Pulmonary artery endothelial cell (primary cell): ENCODE measurements around the gene TNIP3. TPM values are rescaled to one million over a fixed set of nuclear protein-coding genes. Genes with fewer than 3 reads are reported as not detected.
A peak's percentile ranks its signal among the peaks of the same experiment; 100 is the strongest.

Experiments used
- DNase-seq: peaks from one replicate; pipeline ENCODE4 v3.0.0-alpha.2; 2011; ENCODE audit warnings: low read depth, low spot score
- total RNA-seq: library from RNA; depleted of rRNA; stranded (reverse); fragments of >200 nt; gene quantifications from 2 replicates; pipeline ENCODE4 v1.2.3, GENCODE V29; 2014

TNIP3 gene
- total RNA-seq, 1 donor from 2014 or later = 0.20 TPM

DNA sequence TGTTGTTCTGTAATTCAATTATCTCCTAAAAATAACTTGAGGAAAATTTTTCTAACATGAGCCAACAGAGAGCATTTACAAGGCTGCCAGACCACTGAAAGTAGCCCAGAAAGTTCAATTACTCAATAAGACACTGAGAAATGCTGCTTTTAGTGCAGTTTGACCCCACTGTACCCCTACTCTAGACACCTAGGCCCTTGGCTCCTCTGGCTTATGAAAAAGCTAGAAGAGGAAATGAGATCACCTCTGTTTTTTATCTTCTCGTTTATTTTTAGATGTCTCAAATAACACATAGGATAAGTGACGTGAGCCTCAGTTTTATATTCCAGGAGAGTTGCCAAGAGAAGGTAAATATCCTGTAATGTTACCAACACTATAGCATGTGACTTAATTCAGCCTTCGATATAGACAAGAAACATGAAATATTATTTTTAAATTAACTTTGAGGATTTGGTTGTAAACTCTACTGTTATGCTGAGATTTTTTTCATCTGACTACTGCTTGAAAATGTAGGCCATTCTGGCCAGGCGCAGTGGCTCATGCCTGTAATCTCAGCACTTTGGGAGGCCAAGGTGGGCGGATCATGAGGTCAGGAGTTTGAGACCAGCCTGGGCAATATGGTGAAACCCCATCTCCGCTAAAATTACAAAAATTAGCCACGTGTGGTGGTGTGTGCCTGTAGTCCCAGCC lies 24.4 kb downstream of the TNIP3 start:
- peak; percentile 10 for DNase-seq

DNA sequence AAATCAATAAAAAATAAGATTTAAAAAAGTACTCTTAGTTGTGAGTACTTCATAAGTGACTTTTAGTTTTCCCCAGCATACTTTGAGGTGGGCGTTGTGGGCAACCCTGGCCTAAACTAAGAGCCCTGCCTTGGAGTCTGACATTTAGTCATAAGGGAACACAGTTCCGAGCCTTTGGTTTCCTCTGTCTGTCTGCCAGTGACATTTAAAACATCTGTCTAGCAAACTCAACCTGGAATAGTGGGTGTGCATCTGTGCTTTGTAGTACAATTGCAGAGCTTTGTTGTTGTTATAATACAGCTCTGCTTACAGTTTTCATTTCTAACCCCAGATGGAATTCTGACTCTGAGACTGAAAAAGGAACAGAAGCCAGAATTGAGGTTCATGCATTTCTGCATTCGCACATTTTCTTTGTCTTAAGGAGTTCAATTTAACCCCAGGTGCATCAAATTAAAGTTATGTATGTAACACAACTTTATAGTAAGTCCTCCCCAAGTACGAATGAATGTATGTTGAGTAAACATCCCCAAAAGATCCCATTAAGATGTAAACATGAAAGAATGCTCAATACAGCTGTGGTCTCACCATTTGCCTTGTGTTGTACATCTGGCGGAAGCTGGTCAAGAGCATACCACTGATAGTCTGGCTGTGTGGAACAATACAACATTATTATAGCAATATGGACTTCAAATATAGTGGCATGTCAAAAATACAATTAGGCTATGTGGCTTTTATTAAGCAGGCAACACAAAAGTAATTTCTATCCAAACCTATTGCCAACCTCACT lies 25.9 kb downstream of the TNIP3 start:
- DNase-seq = no peak

DNA sequence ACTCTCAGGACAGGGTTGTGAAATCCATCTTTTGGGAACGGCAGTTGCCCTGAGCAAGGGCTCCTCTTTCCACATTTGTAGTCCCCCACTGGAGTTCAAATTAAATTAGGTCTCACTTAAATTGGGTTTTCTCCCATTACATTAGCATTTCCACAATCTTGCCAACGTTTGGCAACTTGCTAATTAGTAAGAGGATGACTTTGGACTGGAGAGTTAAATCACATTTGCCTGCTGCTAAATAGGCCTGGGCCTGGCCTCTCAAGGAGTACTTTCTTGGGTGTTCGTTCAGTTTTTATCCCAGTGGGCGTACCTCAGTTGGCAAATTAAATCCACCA lies 33.8 kb downstream of the TNIP3 start:
- DNase-seq = no peak

DNA sequence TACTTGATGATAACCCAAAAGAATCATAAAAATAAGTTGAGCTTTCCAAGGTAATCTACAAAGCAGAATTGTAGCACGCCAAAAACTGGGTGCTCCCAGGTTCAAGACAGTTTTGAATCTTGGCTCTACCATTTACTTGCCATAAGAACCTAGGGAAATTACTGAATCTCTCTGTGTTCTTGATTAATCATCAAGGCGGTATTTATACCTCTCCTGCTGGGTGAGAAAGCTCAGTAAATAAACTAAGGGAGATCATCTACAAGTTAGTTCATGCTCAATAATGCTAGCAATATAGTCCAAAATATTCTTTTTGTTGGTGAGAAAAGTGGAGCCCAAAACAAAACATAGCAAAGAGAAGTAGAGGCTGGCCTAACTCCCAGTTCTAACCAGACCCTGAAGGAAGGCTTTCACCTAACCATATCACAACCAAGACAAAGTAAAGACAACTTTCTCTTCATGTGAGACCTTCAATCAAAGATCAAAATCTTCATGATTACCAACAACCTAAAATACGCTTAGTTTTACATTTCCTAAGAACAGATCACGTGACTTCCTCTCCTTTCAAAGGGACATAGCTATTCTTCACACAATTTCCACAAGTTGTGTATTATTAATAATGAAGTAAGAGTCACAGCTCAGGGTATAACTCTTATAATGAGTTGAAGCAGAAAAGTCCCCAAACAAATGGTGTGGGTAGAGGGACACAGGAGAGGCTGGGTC lies 34.4 kb downstream of the TNIP3 start:
- no peak for DNase-seq

DNA sequence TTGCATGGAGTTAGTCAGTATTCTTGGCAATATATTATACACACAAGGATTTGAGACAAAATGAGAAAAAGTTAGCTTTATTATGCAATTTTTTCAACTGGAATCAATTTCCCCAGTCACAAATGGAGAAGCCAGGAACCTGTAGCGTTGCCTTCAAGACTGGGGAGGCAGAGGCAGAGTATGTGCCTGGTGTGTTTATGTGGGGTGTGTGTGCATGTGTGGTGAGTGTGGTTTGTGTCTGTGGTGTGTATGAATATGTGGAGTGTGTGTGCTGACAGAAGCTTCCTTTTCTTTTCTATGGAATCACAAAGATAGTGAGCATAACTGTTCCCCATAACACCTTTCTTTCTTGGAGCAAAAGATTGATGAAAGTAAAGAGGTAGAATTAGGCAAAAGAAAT lies 37.0 kb downstream of the TNIP3 start:
- DNase-seq = no peak

DNA sequence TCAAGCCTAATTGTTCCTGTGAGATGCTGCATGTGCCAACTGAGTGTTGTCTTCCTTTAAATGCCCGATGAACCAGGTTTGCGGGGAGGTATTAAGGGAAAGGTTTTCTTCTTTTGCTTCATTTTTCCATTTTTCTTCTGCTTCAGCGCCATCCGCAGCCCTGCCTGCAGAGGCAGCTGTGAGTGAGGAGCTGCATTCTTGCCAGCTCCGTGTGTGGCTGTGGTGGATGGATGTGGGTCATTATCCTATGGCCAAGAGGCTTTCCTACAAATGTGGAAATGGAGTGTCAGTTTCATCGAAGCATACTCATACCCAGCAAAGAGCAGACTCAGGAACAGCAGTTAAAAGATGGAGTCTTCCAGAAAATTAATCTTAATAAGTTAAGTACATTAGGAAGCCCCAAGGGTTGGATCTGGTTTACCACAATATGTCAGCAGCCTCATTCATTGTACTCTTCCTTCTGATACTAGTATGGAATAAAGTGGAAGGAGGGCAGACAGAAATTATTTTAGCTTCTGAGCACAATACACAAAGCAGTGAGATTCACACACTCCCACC lies 37.6 kb downstream of the TNIP3 start:
- no peak for DNase-seq

DNA sequence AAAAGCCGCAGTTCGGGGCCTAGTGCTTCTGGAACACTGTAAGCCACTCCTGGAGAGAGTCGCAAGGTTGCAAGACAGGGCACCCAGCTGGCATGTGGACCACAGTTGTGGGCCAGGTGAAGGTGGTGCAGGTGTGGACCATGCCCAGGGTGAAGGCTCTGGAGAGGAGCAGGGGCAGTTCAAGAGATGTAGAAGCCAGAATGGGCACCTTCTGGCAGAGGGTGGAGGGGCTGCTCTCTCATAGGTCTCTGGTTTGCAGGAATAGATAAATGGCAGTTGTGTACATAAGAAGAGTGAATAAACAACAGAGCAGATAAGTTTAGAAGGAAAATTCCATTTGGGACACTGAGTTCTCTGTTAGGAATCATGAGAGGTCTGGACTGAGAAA lies 38.6 kb downstream of the TNIP3 start:
- DNase-seq = no peak

DNA sequence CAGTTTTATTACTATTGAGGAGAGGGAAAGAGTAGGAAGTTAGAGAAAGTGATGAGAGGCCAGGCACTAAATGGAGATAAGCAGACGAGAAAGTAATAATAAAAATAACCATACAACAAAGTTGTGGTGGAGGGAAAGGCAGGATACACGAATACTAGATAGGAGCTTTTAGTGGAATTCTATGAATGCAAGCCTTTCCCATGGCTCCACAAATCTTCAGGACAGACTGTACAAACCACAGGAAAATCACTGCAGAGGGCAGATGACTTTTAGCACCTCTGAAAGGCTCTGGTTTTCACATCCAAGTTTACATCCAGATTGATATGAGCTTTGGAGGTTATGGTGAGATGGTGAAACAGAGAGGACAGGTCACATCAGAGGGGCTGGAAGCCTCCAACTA lies 41.5 kb downstream of the TNIP3 start:
- no peak for DNase-seq

DNA sequence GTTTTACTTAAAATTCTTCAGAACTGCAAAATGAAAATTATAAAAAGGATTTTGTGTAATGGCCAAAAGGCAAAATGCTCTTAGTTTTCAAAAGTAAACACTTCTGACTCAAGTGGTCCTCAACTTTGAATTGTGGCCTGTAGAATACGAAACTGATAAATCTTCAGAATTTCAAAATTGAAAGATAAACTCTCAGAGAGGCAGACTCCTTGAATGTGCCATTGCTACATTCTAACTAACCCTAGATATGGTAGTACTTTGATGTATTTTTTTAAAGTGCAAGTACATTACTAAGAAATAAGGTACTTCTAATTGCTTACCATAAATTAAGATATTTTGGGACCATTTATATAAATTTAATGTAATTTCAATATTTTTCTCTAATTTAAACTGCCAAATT lies 44.4 kb downstream of the TNIP3 start:
- DNase-seq = no peak

DNA sequence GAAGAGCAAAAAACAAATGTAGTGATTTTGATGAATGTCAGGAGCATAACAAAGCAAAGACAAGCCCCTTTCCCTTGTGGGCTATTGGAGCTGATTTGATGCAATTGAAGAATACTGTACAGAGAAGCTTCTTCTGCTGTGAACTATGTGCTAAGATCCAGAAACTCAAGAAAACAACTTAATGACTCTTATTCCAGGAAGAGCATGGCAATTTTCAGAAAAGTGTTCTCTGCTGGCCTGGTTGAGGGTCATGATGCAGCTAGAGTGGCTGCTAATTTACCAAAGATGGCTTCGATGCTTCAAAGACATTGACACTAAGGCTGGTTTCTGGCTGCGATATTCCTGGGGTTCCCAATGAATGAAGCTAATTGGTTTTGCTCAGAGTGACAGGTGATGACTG lies 45.8 kb downstream of the TNIP3 start:
- no peak for DNase-seq

DNA sequence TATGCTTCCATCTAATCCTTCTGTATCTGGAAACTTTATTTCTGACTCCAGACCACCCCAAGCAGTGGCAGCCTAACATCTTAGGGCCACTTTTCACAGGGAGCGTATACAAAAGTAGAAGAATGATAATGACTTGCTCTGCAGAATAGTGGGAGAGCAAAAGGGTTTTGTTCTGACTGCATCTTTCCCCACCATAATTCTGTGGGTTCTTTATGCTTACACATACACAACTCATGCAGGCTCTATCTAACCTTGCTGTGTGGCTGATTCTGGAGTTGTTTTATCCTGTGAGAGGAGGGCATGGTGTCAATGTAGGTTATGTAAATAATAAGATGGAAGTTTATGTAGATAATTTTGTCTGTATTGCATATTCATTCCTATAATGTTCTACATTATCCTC lies 49.4 kb downstream of the TNIP3 start:
- DNase-seq = no peak

DNA sequence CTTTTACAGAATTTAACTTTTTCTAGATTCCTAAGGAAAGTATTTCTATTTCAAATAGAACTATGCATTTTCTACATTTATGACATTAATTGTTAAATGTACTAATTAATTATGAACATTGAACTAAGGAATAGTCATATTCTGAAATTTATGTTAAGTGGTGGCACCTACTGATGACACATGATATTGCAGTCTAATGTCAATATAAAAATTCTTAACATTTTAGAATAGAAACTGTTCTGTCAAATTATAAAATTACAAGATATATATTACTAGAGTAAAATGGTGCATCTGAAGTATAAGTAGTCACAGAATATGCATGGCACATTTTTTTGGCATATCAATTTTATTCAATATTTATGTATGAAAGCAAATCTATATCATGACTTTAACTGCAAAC lies 51.6 kb downstream of the TNIP3 start:
- DNase-seq = no peak

DNA sequence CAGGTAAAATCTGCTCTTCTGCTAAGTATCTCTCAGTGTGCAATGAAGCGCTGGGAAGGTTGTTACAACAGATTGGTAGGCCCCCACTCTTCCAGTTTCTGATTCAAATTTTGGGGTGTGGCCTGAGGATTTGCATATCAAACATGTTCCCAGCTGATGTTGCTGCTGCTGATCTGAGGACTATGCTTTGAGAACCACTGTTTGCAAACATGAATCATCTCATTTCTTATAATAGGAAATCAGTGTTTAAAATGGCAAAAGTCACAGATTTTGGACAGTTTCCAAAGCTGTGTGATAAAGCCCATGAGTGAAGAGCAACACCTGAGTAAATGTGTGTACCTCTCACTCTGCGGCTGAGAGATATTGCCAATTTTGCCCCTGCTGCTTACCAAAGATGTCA lies 55.6 kb downstream of the TNIP3 start:
- DNase-seq = no peak

DNA sequence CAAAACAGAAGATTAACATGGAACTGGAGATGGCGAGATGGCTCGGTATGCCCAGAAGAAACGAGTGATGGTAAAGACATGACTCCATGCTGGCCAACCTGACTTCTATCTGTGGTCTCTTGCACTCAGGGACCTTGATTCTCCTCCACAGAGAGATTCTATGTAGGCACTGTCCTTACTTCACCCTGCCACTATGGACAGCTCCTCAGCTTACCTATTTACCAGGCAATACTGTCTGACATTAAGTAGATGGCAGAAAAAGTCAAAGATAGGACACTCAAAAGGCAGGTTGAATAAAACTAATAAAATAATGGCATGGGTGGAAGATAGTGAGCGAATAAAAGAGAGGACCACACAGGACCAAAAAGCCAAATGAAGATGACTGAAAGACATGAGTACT lies 56.6 kb downstream of the TNIP3 start:
- no peak for DNase-seq

DNA sequence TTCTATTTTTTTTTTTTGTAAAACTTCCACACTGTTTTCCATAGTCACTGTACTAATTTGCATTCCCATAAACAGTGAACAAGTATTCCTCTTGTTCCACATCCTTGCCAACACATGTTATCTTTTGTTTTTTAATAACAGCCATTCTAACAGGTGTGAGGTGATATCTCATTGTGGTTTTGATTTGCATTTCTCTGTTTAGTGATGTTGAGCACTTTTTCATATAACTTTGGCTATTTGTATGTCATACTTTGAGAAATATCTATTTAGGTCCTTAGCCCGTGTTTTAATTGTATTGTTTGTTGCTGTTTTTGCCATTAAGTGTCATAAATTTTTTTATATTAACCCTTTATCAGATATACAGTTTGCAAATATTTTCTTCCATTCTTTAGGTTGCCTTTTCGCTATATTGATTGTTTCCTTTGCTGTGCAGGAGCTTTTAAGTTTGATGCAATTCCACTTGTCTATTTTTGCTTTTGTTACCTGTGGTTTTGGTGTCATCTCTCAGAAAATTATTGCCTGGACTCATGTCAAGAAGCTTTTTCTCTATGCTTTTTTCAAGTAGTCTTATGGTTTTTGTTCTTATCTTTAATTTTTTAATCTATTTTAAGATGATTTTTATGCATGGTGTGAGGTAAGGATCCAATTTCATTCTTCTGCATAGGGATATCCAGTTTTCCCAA lies 63.9 kb downstream of the TNIP3 start:
- no peak for DNase-seq

DNA sequence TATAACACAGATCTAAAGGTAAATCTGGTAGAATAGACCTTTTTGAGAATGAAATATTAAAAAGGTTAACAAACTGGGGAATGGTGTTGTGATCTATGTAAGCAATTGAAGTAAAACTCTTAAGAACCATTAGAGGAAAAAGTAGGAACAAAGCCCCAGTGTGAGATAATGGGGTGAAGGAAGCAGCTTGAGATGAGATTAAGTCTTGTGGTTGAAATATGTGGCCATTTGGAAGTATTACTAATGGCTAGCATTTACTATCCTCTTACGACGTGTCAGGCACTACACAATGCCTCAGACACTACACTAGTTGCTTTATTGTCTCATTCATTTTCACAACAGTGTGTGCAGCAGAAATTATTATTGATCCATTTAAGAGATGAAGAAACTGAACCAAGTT lies 65.9 kb downstream of the TNIP3 start:
- DNase-seq = no peak

DNA sequence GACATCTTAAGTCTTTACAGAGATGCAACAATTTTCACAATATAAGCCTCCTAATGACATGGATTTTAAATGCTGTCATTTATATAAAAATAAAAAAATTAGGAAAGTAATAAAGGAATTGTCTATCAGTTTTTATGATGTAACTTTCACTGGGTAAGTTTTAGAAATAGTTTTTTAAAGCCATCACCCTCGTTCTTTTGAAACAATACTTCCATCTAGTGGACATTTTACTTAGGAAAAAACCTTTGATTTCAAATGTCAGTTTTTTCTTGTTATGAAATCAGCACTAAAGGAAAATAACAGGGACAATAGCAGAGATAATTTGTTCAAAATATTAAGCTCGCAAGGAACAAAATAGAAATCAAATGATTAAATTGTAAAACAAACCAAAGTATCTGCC lies 67.5 kb downstream of the TNIP3 start:
- no peak for DNase-seq

DNA sequence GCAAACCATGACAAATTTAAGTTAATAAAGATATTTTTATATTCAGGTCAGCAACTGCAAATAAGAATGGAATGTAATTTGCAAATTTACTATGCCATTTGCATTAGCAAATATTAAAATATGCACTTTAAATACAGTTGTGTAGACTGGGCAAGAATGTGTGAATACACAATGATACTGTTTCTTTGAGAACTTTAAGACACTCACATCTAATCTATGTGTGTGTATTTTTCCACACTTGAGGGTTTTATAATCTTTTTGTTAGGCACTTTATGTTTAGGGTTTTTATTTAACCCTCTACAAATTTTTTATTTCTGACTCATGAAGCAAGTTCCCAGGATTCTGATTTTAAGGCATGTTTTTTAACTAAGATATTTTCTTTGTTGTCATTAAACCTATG lies 67.9 kb downstream of the TNIP3 start:
- DNase-seq = no peak

DNA sequence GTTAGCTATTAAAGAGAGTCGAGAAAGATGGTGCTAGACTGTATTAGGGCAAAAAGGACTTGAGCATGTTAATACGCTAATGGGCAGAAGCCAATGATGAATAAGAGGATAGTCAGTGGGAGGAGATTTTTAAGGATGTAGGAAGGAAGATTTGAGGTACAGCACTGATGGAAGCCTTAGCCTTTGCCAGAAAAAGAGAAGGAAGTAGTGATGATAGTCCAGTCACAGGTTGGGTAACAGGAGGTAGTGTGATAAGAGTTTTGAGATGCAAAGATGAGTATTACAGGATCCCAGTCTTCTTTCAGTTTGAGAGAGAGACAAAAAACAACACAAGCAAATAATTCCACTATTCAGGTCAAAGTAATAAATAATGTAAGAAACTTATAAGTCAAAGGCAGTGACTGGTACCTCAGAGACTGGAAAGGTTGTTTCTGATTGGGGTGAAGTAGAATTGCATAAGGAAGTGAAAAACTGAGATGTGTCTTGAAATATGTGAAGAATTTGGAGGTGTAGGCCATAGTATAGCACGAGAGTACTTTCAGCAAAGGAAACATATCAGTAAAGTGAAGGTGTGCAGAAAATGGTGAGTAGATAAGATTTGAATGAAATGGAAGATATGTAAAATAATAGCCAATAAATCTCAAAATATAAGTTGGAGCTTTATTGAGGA lies 69.7 kb downstream of the TNIP3 start:
- DNase-seq = no peak

DNA sequence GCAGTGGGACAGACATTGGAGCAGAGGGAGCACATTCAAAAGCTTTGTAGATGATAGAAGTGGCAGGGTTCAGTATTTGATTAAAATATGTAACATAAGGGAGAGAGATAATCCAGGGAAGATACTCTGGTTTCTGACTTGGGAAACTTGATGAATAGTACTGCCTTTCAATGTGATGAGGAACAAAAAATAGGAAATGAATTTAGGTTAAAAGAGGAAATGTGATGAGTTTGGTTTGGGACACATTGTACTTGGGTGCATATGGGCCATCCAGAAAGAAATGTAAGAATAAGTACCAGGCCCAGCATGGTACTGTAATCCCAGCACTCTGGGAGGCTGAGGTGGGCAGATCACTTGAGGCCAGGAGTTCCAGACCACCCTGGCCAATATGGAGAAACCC lies 70.9 kb downstream of the TNIP3 start:
- DNase-seq = no peak

DNA sequence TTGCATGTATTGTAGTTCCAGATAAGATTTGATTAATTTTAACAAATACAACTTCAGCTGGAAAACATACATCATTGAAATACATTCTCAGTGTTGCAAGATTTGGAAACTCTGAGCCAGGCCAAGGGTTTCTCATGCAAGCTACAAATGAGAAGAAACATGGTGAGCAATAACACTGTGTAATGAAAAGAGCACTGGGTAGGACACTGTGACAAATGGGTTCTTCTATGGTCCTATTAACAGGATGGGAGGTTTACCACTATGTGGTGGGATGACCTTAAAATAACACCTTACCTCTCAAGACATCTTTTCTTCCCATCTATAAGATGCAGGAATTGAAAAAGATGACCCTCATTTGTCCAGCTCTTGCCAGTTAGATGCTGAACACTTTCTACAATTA lies 72.2 kb downstream of the TNIP3 start:
- DNase-seq = no peak
